ENCODE measurements around the gene CYP26B1. TPM values are rescaled to one million over a fixed set of nuclear protein-coding genes. Genes with fewer than 3 reads are reported as not detected.

Gene CYP26B1
- total RNA-seq, 6 experiments from 2014 or later: 0.81 to 4.0 (median 1.8) TPM

DNA sequence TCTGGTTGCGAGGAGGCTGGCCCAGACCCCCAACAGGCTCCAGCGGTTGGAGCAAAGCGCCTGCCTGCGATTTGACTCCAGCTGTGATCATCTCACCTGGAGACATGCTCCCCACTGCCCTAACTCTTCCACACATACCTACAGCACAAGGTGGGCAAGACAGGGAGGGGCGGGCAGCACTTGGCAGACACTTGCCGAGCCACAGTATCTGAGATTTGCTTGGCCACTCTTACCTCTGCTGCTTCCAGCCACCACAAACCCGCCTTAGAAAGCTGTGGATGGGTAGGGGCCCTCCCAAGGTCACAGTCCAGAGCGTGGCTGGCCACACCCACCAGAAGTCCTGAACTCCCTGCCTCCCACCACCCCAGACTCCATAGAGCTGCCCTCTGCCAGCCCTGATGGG, 8.2 kb downstream of the CYP26B1 start:
- Histone ChIP-seq H3K4me1 (peaks cover 0 to 33% (median 5%) of the 10 kb centered on the region in 4 donors), H3K4me3 (no peak overlapping the region), H3K9me3 (no peaks in the 10 kb centered on the region), H3K36me3 (no peaks in the 10 kb centered on the region), H3K27ac (no peak overlapping the region), H3K27me3 (peaks cover 0 to 12% of the 10 kb centered on the region in 2 donors)
- 100% methylated on average over 1 of the region's 8 CpGs for WGBS (ENCODE audit: insufficient coverage, low coverage, low lambda C conversion rate, missing lambda C conversion rate)
- DNase-seq: peak in 1 of 3 donors; percentile 42
- no peak for ATAC-seq
- TF ChIP-seq POLR2A (IDR thresholded peaks at IDR 0.05): no peak
- TF ChIP-seq, protein P1, sequence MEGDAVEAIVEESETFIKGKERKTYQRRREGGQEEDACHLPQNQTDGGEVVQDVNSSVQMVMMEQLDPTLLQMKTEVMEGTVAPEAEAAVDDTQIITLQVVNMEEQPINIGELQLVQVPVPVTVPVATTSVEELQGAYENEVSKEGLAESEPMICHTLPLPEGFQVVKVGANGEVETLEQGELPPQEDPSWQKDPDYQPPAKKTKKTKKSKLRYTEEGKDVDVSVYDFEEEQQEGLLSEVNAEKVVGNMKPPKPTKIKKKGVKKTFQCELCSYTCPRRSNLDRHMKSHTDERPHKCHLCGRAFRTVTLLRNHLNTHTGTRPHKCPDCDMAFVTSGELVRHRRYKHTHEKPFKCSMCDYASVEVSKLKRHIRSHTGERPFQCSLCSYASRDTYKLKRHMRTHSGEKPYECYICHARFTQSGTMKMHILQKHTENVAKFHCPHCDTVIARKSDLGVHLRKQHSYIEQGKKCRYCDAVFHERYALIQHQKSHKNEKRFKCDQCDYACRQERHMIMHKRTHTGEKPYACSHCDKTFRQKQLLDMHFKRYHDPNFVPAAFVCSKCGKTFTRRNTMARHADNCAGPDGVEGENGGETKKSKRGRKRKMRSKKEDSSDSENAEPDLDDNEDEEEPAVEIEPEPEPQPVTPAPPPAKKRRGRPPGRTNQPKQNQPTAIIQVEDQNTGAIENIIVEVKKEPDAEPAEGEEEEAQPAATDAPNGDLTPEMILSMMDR (IDR thresholded peaks at IDR 0.05): no peak
- intact Hi-C loops (cut with DNase I): no loop called here

GRCh38 chr2:72138921-72139381, 8.7 kb downstream of the CYP26B1 start:
- DNase-seq: peak; percentile 19 to 48 (median 33)
- Histone ChIP-seq H3K4me3 (no peak overlapping the region), H3K36me3 (no peaks in the 10 kb centered on the region), H3K27me3 (peaks cover 0 to 6% of the 10 kb centered on the region in 2 donors), H3K4me1 (peaks cover 0 to 28% (median 4%) of the 10 kb centered on the region in 4 donors), H3K27ac (no peak overlapping the region), H3K9me3 (no peaks in the 10 kb centered on the region)
- WGBS (ENCODE audit: insufficient coverage, low coverage, low lambda C conversion rate, missing lambda C conversion rate): 86% methylated on average over 4 of the region's 14 CpGs
- intact Hi-C loops (cut with DNase I): no loop called here
- ATAC-seq: no peak
- no peak for TF ChIP-seq POLR2A (IDR thresholded peaks at IDR 0.05)
- TF ChIP-seq, protein P1 (IDR thresholded peaks at IDR 0.05): no peak

DNA sequence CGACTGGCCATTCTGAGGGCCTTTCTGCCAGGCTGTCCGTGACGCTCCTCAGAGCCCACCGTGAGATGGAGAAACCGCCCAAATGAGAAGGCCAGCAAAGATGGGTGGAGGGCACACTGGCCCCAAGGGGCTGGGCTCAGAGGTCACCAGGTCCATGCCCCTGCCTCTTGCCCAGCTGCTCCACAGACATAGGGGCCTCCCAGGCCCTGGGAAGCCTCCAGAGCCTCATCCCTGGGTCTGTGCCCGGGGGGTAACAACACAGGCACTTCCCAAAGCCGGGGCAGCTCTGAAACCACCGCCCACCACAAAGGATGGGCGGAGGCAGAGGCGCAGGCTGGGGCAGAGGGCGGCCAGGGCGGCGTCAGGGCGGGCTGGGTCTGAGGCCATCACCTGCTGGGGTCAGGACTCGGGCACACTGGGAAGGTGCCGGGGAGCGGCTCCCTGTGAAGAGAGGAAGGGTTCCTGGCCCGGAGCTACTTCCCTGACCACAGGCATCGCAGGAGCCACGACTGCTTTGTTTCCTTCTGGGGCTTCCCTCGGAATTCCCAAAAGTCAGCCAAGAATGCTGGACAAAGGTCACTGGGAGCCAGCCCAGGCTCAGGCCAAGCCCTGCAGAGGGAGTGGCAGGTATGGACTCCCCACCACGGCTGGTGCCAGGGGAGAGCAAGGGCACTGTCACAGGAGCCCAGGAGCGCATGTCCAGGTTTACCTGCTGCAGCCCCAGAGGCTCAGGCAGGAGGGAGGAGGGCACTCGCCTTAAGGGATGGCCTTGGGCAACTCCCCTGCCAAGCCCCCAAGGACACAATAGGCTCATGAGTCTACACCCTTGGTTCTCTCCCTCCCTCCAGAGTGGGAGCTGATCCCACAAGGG, 9.4 kb downstream of the CYP26B1 start:
- Histone ChIP-seq H3K27ac (no peak overlapping the region), H3K9me3 (no peaks in the 10 kb centered on the region), H3K36me3 (no peaks in the 10 kb centered on the region), H3K4me1 (peaks cover 0 to 21% (median 4%) of the 10 kb centered on the region in 4 donors), H3K27me3 (no peaks in the 10 kb centered on the region), H3K4me3 (no peak overlapping the region)
- 28% methylated on average over 2 of the region's 24 CpGs for WGBS (ENCODE audit: insufficient coverage, low coverage, low lambda C conversion rate, missing lambda C conversion rate)
- DNase-seq (peak; percentile 75 to 89 (median 87)), ATAC-seq (peak; percentile 78 to 86 (median 82))
- TF ChIP-seq POLR2A (IDR thresholded peaks at IDR 0.05): no peak
- intact Hi-C loops (cut with DNase I): no loop called here

DNA sequence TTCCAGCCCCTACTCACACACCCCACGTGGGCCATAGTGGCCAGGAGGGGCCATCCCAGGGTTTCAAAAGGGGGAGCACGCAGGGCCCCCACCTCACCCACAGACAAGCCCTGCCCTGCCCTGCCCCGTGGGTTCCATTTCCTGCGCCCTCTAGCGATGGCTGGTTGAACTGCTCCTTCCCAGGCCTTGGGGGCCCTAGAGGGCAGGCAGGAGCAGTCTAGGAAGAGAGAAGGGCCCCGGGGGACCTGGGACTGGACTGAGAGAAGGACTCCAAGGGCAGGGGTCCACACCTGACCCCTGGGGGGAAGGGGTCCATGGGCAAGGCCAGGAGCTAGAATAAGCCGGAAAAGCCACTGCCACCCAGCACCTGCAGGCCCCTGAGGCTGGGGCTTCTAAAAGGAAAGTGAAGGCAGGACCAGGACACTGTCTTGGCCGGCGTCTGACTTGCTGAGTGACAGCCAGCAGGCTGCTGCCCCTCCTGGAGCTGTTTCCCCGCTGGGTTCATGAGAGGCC, 10.1 kb downstream of the CYP26B1 start:
- TF ChIP-seq, protein P1 (IDR thresholded peaks at IDR 0.05): peak; percentile 82 to 89 (median 88)
- no peak for TF ChIP-seq POLR2A (IDR thresholded peaks at IDR 0.05)
- Histone ChIP-seq H3K4me1 (peaks cover 0 to 14% (median 4%) of the 10 kb centered on the region in 4 donors), H3K4me3 (no peak overlapping the region), H3K36me3 (no peaks in the 10 kb centered on the region), H3K9me3 (no peaks in the 10 kb centered on the region), H3K27me3 (no peaks in the 10 kb centered on the region), H3K27ac (no peak overlapping the region)
- WGBS (ENCODE audit: insufficient coverage, low coverage, low lambda C conversion rate, missing lambda C conversion rate): 0% methylated on average over 5 of the region's 10 CpGs
- peak; percentile 67 to 69 (median 68) for DNase-seq
- intact Hi-C loops (cut with DNase I): no loop called here
- ATAC-seq: peak; percentile 59 to 74 (median 72)
